Ecto neural progenitor cell (in vitro differentiated cells): ENCODE measurements around the gene ZNF14.
"Not testable (repeated sequence)": the region's sequence is repeated elsewhere in the genome, so short reads cannot be mapped to it uniquely, and the experiment has no call there.

ENCODE experiments used
- DNase-seq: peaks from one replicate; pipeline ENCODE4 v3.0.0-alpha.2; 2018; ENCODE audit warnings: low spot score

Gene ZNF14

GRCh38 chr19:19746286-19747213 lies 13.6 kb upstream of the ZNF14 start:
- DNase-seq: peak; percentile 30

GRCh38 chr19:19745496-19746285 lies 12.8 kb upstream of the ZNF14 start:
- DNase-seq: peak; percentile 36

- peak; percentile 25 for DNase-seq
Observed at GRCh38 chr19:19744641-19745040, 11.7 kb upstream of the ZNF14 start.

GRCh38 chr19:19743921-19744320 lies 11.0 kb upstream of the ZNF14 start:
- not testable (repeated sequence) for DNase-seq

- no peak for DNase-seq
Observed at GRCh38 chr19:19743176-19743575, 10.3 kb upstream of the ZNF14 start.

- DNase-seq: no peak
Observed at GRCh38 chr19:19742773-19743172, 9.9 kb upstream of the ZNF14 start.

- DNase-seq: no peak
Observed at GRCh38 chr19:19741184-19741583, 8.3 kb upstream of the ZNF14 start.

- peak; percentile 36 for DNase-seq
Observed at GRCh38 chr19:19740755-19741154, 7.8 kb upstream of the ZNF14 start.

GRCh38 chr19:19738564-19738963 lies 5.7 kb upstream of the ZNF14 start:
- no peak for DNase-seq

GRCh38 chr19:19737559-19738332 lies 4.8 kb upstream of the ZNF14 start:
- DNase-seq: no peak

GRCh38 chr19:19721896-19722295 lies 11.0 kb downstream of the ZNF14 start:
- no peak for DNase-seq

GRCh38 chr19:19719798-19720197 lies 13.1 kb downstream of the ZNF14 start:
- DNase-seq: no peak

GRCh38 chr19:19711934-19712828 lies 20.7 kb downstream of the ZNF14 start:
- no peak for DNase-seq

GRCh38 chr19:19711306-19711933 lies 21.5 kb downstream of the ZNF14 start:
- DNase-seq: no peak

- no peak for DNase-seq
Observed at GRCh38 chr19:19710506-19710905, 22.4 kb downstream of the ZNF14 start.

GRCh38 chr19:19704836-19705235 lies 28.1 kb downstream of the ZNF14 start:
- DNase-seq: no peak

GRCh38 chr19:19700493-19700892 lies 32.4 kb downstream of the ZNF14 start:
- not testable (repeated sequence) for DNase-seq

- DNase-seq: no peak
Observed at GRCh38 chr19:19697589-19697988, 35.3 kb downstream of the ZNF14 start.

GRCh38 chr19:19696386-19696785 lies 36.5 kb downstream of the ZNF14 start:
- DNase-seq: no peak

GRCh38 chr19:19691683-19692082 lies 41.2 kb downstream of the ZNF14 start:
- DNase-seq: no peak

GRCh38 chr19:19689023-19689422 lies 43.9 kb downstream of the ZNF14 start:
- not testable (repeated sequence) for DNase-seq
